IMR-90 (cell line): ENCODE measurements around the gene HLA-B. TPM values are rescaled to one million over a fixed set of nuclear protein-coding genes. Genes with fewer than 3 reads are reported as not detected.

Experiments used
- ATAC-seq: fragments of 200-7000 bp; cut with Tn5 transposase; 2 replicates; pipeline ENCODE4 v1.9.1; 2020; ENCODE audit warnings: low read depth, mild to moderate bottlenecking, moderate library complexity
- BruUV-seq: library from RNA; stranded (reverse); fragments of 400-500 nt; replicated peaks from 2 replicates; lab custom pipeline; 2021; lab: Mats Ljungman, UMichigan
- CTCF ChIA-PET: fragments of 300-600 bp; formaldehyde crosslinking; extraction: SDS; loops from one replicate; lab custom pipeline; 2021; ENCODE audit warnings: antibody characterized with exemption; lab: Yijun Ruan, JAX
- POLR2A ChIA-PET: fragments of 300-600 bp; sonication (Branson Sonifier 250); formaldehyde crosslinking; loops from one replicate; lab custom pipeline; 2022; ENCODE audit warnings: antibody characterized with exemption; ENCODE audit not compliant: unreplicated experiment; lab: Charles Lee
- DNase-seq: peaks from one replicate; pipeline ENCODE4 v3.0.0; 2013
- H2AFZ ChIP-seq: replicated peaks from 2 replicates; pipeline ENCODE3; 2013; ENCODE audit warnings: low read length, mild to moderate bottlenecking; ENCODE audit not compliant: poor library complexity
- H2AK5ac ChIP-seq: 2 replicates; pipeline ENCODE4 v1.6.1; 2013; ENCODE audit warnings: low read depth, low read length, inconsistent platforms
- H2AK9ac ChIP-seq: replicated peaks from 2 replicates; pipeline ENCODE3; 2013; ENCODE audit warnings: mild to moderate bottlenecking, low read depth, low read length, moderate library complexity; ENCODE audit not compliant: poor library complexity
- H2BK120ac ChIP-seq: 2 replicates; pipeline ENCODE4 v1.6.1; 2013; ENCODE audit warnings: low read depth, low read length, inconsistent platforms
- H2BK15ac ChIP-seq: 3 replicates; pipeline ENCODE4 v1.6.1; 2013; ENCODE audit warnings: low read depth, low read length, inconsistent platforms
- H2BK20ac ChIP-seq: 2 replicates; pipeline ENCODE4 v1.6.1; 2013; ENCODE audit warnings: low read depth, mild to moderate bottlenecking, inconsistent platforms, low read length, moderate library complexity
- H2BK5ac ChIP-seq: 2 replicates; pipeline ENCODE4 v1.6.1; 2013; ENCODE audit warnings: mild to moderate bottlenecking, low read depth, low read length, inconsistent platforms; ENCODE audit not compliant: poor library complexity, severe bottlenecking
- H3K14ac ChIP-seq: replicated peaks from 2 replicates; pipeline ENCODE4 v1.6.1; 2013; ENCODE audit warnings: low read depth, low read length, inconsistent platforms
- H3K18ac ChIP-seq: 2 replicates; pipeline ENCODE4 v1.6.1; 2013; ENCODE audit warnings: low read depth, low read length, control low read depth
- H3K23ac ChIP-seq: 2 replicates; pipeline ENCODE4 v1.6.1; 2013; ENCODE audit warnings: low read depth, low read length, inconsistent platforms
- H3K27ac ChIP-seq: 2 replicates; pipeline ENCODE4 v1.5.1; 2013; ENCODE audit warnings: mild to moderate bottlenecking, control low read depth, low read length; ENCODE audit not compliant: insufficient read depth
- H3K27me3 ChIP-seq: 2 replicates; pipeline ENCODE4 v1.6.1; 2013; ENCODE audit warnings: low read length; ENCODE audit not compliant: control insufficient read depth, insufficient read depth
- H3K36me3 ChIP-seq: 2 replicates; pipeline ENCODE4 v1.6.1; 2013; ENCODE audit warnings: low read length, mixed read lengths; ENCODE audit not compliant: control insufficient read depth, insufficient read depth
- H3K4ac ChIP-seq: 2 replicates; pipeline ENCODE4 v1.6.1; 2013; ENCODE audit warnings: low read depth, low read length, inconsistent platforms
- H3K4me1 ChIP-seq: 2 replicates; pipeline ENCODE4 v1.6.1; 2013; ENCODE audit warnings: low read length, mixed read lengths; ENCODE audit not compliant: control insufficient read depth, insufficient read depth
- H3K4me2 ChIP-seq: 2 replicates; pipeline ENCODE4 v1.6.1; 2013; ENCODE audit warnings: low read depth, mild to moderate bottlenecking, control low read depth, low read length, moderate library complexity
- H3K4me3 ChIP-seq: 2 replicates; pipeline ENCODE4 v1.5.1; 2013; ENCODE audit warnings: low read depth, mild to moderate bottlenecking, control low read depth, low read length, moderate library complexity; ENCODE audit not compliant: insufficient read depth
- H3K56ac ChIP-seq: 2 replicates; pipeline ENCODE4 v1.6.1; 2013; ENCODE audit warnings: low read length, inconsistent platforms; ENCODE audit not compliant: insufficient read depth; ENCODE audit errors: extremely low read depth
- H3K79me1 ChIP-seq, 2 experiments: 2 replicates each; pipeline ENCODE4 v1.6.1; 2013; ENCODE audit warnings: low read length in 2 of 2, inconsistent platforms in 1 of 2, low read depth in 1 of 2
- H3K9ac ChIP-seq: 2 replicates; pipeline ENCODE4 v1.6.1; 2013; ENCODE audit warnings: low read depth, low read length, control low read depth
- H3K9me1 ChIP-seq: 2 replicates; pipeline ENCODE4 v1.6.1; 2013; ENCODE audit warnings: low read length, inconsistent platforms; ENCODE audit not compliant: insufficient read depth
- H3K9me3 ChIP-seq: 2 replicates; pipeline ENCODE4 v1.6.1; 2013; ENCODE audit warnings: low read length; ENCODE audit not compliant: control insufficient read depth, insufficient read depth
- H4K20me1 ChIP-seq: 2 replicates; pipeline ENCODE4 v1.6.1; 2013; ENCODE audit warnings: low read length, inconsistent platforms; ENCODE audit not compliant: insufficient read depth
- H4K5ac ChIP-seq: 2 replicates; pipeline ENCODE4 v1.6.1; 2013; ENCODE audit warnings: mild to moderate bottlenecking, low read depth, low read length, control low read depth
- H4K8ac ChIP-seq, 2 experiments: 2 replicates each; pipeline ENCODE4 v1.6.1; 2013; ENCODE audit warnings: low read depth in 2 of 2, low read length in 2 of 2, control low read depth in 1 of 2, inconsistent platforms in 1 of 2
- H4K91ac ChIP-seq: 2 replicates; pipeline ENCODE4 v1.6.1; 2013; ENCODE audit warnings: low read depth, low read length, inconsistent platforms; ENCODE audit not compliant: insufficient read depth
- BHLHE40 ChIP-seq: fragments of 150-350 bp; IDR thresholded peaks from 2 replicates; pipeline ENCODE4 v1.6.1; 2016; ENCODE audit warnings: mild to moderate bottlenecking, low read depth, low read length
- CHD1 ChIP-seq: IDR thresholded peaks from 2 replicates; pipeline ENCODE4 v1.6.1; 2012; ENCODE audit warnings: low read depth, low read length, improper control_type of control experiment
- CTCF ChIP-seq: conservative IDR thresholded peaks from 2 replicates; pipeline ENCODE4 v1.5.1; 2012; ENCODE audit warnings: mild to moderate bottlenecking, low read depth, low read length, improper control_type of control experiment
- ELK1 ChIP-seq: fragments of 150-350 bp; IDR thresholded peaks from 2 replicates; pipeline ENCODE4 v1.6.1; 2016; ENCODE audit warnings: low read depth, mild to moderate bottlenecking, low read length, moderate library complexity, borderline replicate concordance
- FOS ChIP-seq: fragments of 150-350 bp; IDR thresholded peaks from 2 replicates; pipeline ENCODE4 v1.6.1; 2016; ENCODE audit warnings: low read depth, low read length
- NFE2L2 ChIP-seq: fragments of 150-350 bp; IDR thresholded peaks from 2 replicates; pipeline ENCODE4 v1.6.1; 2016; ENCODE audit warnings: low read depth, mild to moderate bottlenecking, low read length
- POLR2A ChIP-seq: IDR thresholded peaks from 2 replicates; pipeline ENCODE4 v1.6.1; 2012; ENCODE audit warnings: mild to moderate bottlenecking, low read depth, low read length
- RCOR1 ChIP-seq: IDR thresholded peaks from 2 replicates; pipeline ENCODE4 v1.6.1; 2012; ENCODE audit warnings: mild to moderate bottlenecking, low read length, improper control_type of control experiment; ENCODE audit not compliant: insufficient replicate concordance
- RFX5 ChIP-seq: IDR thresholded peaks from 2 replicates; pipeline ENCODE4 v1.8.0; 2012; ENCODE audit warnings: low read depth, mild to moderate bottlenecking, low read length, moderate library complexity
- SMC3 ChIP-seq: fragments of 150-350 bp; IDR thresholded peaks from 2 replicates; pipeline ENCODE4 v1.6.1; 2016; ENCODE audit warnings: low read depth, mild to moderate bottlenecking, antibody characterized with exemption, low read length, moderate library complexity
- WGBS, 2 experiments: methylation state at CpG; one replicate each; pipeline versions ENCODE4 v1.1.5 to v1.1.7; 2013; ENCODE audit warnings: missing lambda C conversion rate in 2 of 2; ENCODE audit not compliant: insufficient read length in 1 of 2; ENCODE audit errors: extremely low coverage in 2 of 2; 5-methylcytosine and 5-hydroxymethylcytosine counted together
- dilution Hi-C: fragments of 300-500 bp; cut with HindIII; formaldehyde crosslinking; loops from one replicate; pipeline ENCODE4 v1.14.3; 2018; ENCODE audit warnings: low sequenced_read_pairs; ENCODE audit not compliant: unreplicated experiment
- in situ Hi-C: fragments of 300-500 bp; cut with MboI; formaldehyde crosslinking; loops from 3 replicates; pipeline ENCODE4 v1.14.3; 2019; ENCODE audit warnings: low sequenced_read_pairs, inconsistent platforms, mixed read lengths
- intact Hi-C: fragments of 100-400 bp; cut with micrococcal nuclease; formaldehyde crosslinking; loops from 2 replicates; pipeline ENCODE4 v1.10.0; 2022
- polyA plus RNA-seq, 3 experiments: library from polyadenylated mRNA; depleted of rRNA; stranded (reverse); fragments of >200 nt; gene quantifications; 2 replicates each; pipeline ENCODE4 v1.2.3, GENCODE V29; 2012; ENCODE audit warnings: low replicate concordance in 1 of 3
- total RNA-seq: library from RNA; depleted of rRNA; stranded (reverse); fragments of >200 nt; gene quantifications from 2 replicates; pipeline ENCODE4 v1.2.3, GENCODE V29; 2012

Gene HLA-B
- total and polyA plus RNA-seq, 2 of the 4 experiments (the other 2 are of a cell fraction) = 44.1 to 309 TPM

- Histone ChIP-seq H4K5ac (no peak overlapping the region), H2BK120ac (no peak overlapping the region), H2BK20ac (no peak overlapping the region), H3K23ac (no peak overlapping the region), H3K4me3 (no peak overlapping the region), H3K56ac (no peak overlapping the region), H4K91ac (no peak overlapping the region), H4K8ac (no peak overlapping the region), H3K4me2 (no peak overlapping the region), H3K27me3 (peaks cover 27% of the 10 kb centered on the region), H3K18ac (no peak overlapping the region), H3K9ac (no peak overlapping the region), H3K36me3 (peaks cover 13% of the 10 kb centered on the region), H2AK5ac (no peak overlapping the region), H3K79me1 (peaks cover 5 to 17% of the 10 kb centered on the region in 2 experiments; a peak in 3 of 4 replicates), H3K27ac (no peak overlapping the region), H2AFZ (no peak overlapping the region), H3K9me3 (no peaks in the 10 kb centered on the region), H3K4me1 (peaks cover 4% of the 10 kb centered on the region; the same call in 1 of the 2 replicates), H2BK15ac (no peak overlapping the region), H3K4ac (no peak overlapping the region), H4K20me1 (peaks cover 7% of the 10 kb centered on the region; the same call in 1 of the 2 replicates), H3K9me1 (peaks cover 11% of the 10 kb centered on the region; the same call in 1 of the 2 replicates), H2AK9ac (no peak overlapping the region), H3K14ac (no peak overlapping the region), H2BK5ac (no peak overlapping the region)
- TF ChIP-seq NFE2L2 = no peak
- TF ChIP-seq CHD1 = no peak
- TF ChIP-seq POLR2A = no peak
- no peak for TF ChIP-seq FOS
- TF ChIP-seq RFX5 = no peak
- no peak for TF ChIP-seq SMC3
- TF ChIP-seq RCOR1 = no peak
- no peak for TF ChIP-seq ELK1
- TF ChIP-seq CTCF = no peak
- TF ChIP-seq BHLHE40 = no peak
- in situ Hi-C loops (no loop called here), intact Hi-C loops (no loop called here), dilution Hi-C loops (no loop called here)
- BruUV-seq = no TSS peak
- CTCF ChIA-PET = no interaction called here
- POLR2A ChIA-PET = no interaction called here
- WGBS, 2 experiments = no CpG with 5 or more reads among the region's 6 CpGs
- DNase-seq (no peak), ATAC-seq (no peak)
Measured at GRCh38 chr6:31353384-31353945, 3.5 kb downstream of the HLA-B start.
